DMS53 treated with DMSO at 0.1 percent for 48 hours (cell line): ENCODE measurements around the gene MYO3B.
"Not testable (repeated sequence)": the region's sequence is repeated elsewhere in the genome, so short reads cannot be mapped to it uniquely, and the experiment has no call there.

Experiments
- DNase-seq: peaks from one replicate; lab custom pipeline; 2025; ENCODE audit not compliant: unreplicated experiment; lab: John Stamatoyannopoulos, UW

Gene MYO3B

GRCh38 chr2:170530803-170531564 is 353.0 kb downstream of the MYO3B start:
- DNase-seq: no peak

- DNase-seq: no peak
Observed at GRCh38 chr2:170531876-170532275, 353.9 kb downstream of the MYO3B start.

- DNase-seq: peak; percentile 48
Observed at GRCh38 chr2:170533156-170533555, 355.2 kb downstream of the MYO3B start.

GRCh38 chr2:170535552-170535951 is 357.6 kb downstream of the MYO3B start:
- DNase-seq: no peak

- no peak for DNase-seq
Observed at GRCh38 chr2:170544817-170545216, 366.9 kb downstream of the MYO3B start.

- DNase-seq: no peak
Observed at GRCh38 chr2:170548304-170548703, 370.4 kb downstream of the MYO3B start.

- no peak for DNase-seq
Observed at GRCh38 chr2:170550501-170550900, 372.6 kb downstream of the MYO3B start.

- DNase-seq: not testable (repeated sequence)
Observed at GRCh38 chr2:170551899-170552298, 374.0 kb downstream of the MYO3B start.

GRCh38 chr2:170553748-170554147 is 375.8 kb downstream of the MYO3B start:
- no peak for DNase-seq

GRCh38 chr2:170554278-170554955 is 376.5 kb downstream of the MYO3B start:
- no peak for DNase-seq

GRCh38 chr2:170562928-170563327 is 385.0 kb downstream of the MYO3B start:
- DNase-seq: no peak

- DNase-seq: no peak
Observed at GRCh38 chr2:170563401-170563800, 385.5 kb downstream of the MYO3B start.

GRCh38 chr2:170566138-170566537 is 388.2 kb downstream of the MYO3B start:
- no peak for DNase-seq

GRCh38 chr2:170567429-170567828 is 389.5 kb downstream of the MYO3B start:
- DNase-seq: no peak

- DNase-seq: no peak
Observed at GRCh38 chr2:170568511-170568910, 390.6 kb downstream of the MYO3B start.

GRCh38 chr2:170571612-170572011 is 393.7 kb downstream of the MYO3B start:
- no peak for DNase-seq

- peak; percentile 75 for DNase-seq
Observed at GRCh38 chr2:170573671-170574070, 395.7 kb downstream of the MYO3B start.

- no peak for DNase-seq
Observed at GRCh38 chr2:170576296-170576695, 398.3 kb downstream of the MYO3B start.

GRCh38 chr2:170577356-170577755 is 399.4 kb downstream of the MYO3B start:
- DNase-seq: no peak

- DNase-seq: no peak
Observed at GRCh38 chr2:170578606-170579005, 400.7 kb downstream of the MYO3B start.

- no peak for DNase-seq
Observed at GRCh38 chr2:170579511-170579910, 401.6 kb downstream of the MYO3B start.

- no peak for DNase-seq
Observed at GRCh38 chr2:170582313-170582712, 404.4 kb downstream of the MYO3B start.
